Measurements from ENCODE around the gene HYKK. TPM values are rescaled to one million over a fixed set of nuclear protein-coding genes. Genes with fewer than 3 reads are reported as not detected.

HYKK gene
- total and polyA plus RNA-seq, 7 experiments from 2014 or later, result 1.4 to 10.1 (median 6.2) TPM

GRCh38 chr15:78561490-78561889 is 54.1 kb downstream of the HYKK start:
- peaks cover 0 to 37% (median 15%) of the 10 kb centered on the region in 5 donors for H3K27me3 Mint-ChIP-seq
- DNase-seq (no peak), ATAC-seq (no peak)
- H3K27ac ChIP-seq (ENCODE audit: low read depth, low read length), result no peak overlapping the region
- H3K4me3 ChIP-seq (ENCODE audit: low read length), result no peak overlapping the region
- H3K36me3 Mint-ChIP-seq, result no peaks in the 10 kb centered on the region
- H3K27me3 ChIP-seq (ENCODE audit: control insufficient read depth in 2 of 2, insufficient read depth in 2 of 2, low read length in 2 of 2), result peaks cover 0 to 6% of the 10 kb centered on the region in 2 donors
- no peak overlapping the region for H3K4me3 Mint-ChIP-seq
- H3K4me1 Mint-ChIP-seq, result peaks cover 12 to 20% (median 18%) of the 10 kb centered on the region in 7 donors
- POLR2A ChIA-PET, result interaction anchor here (0.6 kb wide), 1 partner anchor 21 kb away, joined by 3 read pairs; the partner anchor contains the start of gene PSMA4
- CTCF ChIA-PET, result no interaction called here
- peaks cover 6 to 13% of the 10 kb centered on the region in 2 donors for H3K4me1 ChIP-seq (ENCODE audit: control insufficient read depth in 2 of 2, insufficient read depth in 2 of 2, low read length in 2 of 2)
- H3K36me3 ChIP-seq (ENCODE audit: control insufficient read depth in 2 of 3, insufficient read depth in 3 of 3, low read length in 3 of 3), result no peaks in the 10 kb centered on the region
- H3K9me3 ChIP-seq (ENCODE audit: control insufficient read depth in 2 of 3, low read length in 3 of 3), result no peaks in the 10 kb centered on the region
- intact Hi-C loops (cut with micrococcal nuclease), result no loop called here
- H3K9me3 Mint-ChIP-seq, result peaks cover 0 to under 1% (median 0%) of the 10 kb centered on the region in 11 donors
- no peak overlapping the region for H3K27ac Mint-ChIP-seq

GRCh38 chr15:78563092-78563491 is 55.7 kb downstream of the HYKK start:
- H3K27ac Mint-ChIP-seq, result no peak overlapping the region
- intact Hi-C loops (cut with micrococcal nuclease), result no loop called here
- Histone ChIP-seq H3K27me3 (ENCODE audit: control insufficient read depth in 2 of 2, insufficient read depth in 2 of 2, low read length in 2 of 2) (peaks cover 0 to 6% of the 10 kb centered on the region in 2 donors), H3K4me3 (ENCODE audit: low read length) (no peak overlapping the region), H3K9me3 (ENCODE audit: control insufficient read depth in 2 of 3, low read length in 3 of 3) (no peaks in the 10 kb centered on the region), H3K4me1 (ENCODE audit: control insufficient read depth in 2 of 2, insufficient read depth in 2 of 2, low read length in 2 of 2) (peaks cover 6 to 14% of the 10 kb centered on the region in 2 donors), H3K27ac (ENCODE audit: low read depth, low read length) (no peak overlapping the region), H3K36me3 (ENCODE audit: control insufficient read depth in 2 of 3, insufficient read depth in 3 of 3, low read length in 3 of 3) (no peaks in the 10 kb centered on the region)
- ATAC-seq, result no peak
- peaks cover 0 to 2% (median 0%) of the 10 kb centered on the region in 11 donors for H3K9me3 Mint-ChIP-seq
- CTCF ChIA-PET, result interaction anchor here (0.6 kb wide), 1 partner anchor 450 kb away, joined by 5 read pairs; no protein-coding TSS in a partner anchor
- H3K4me1 Mint-ChIP-seq, result peaks cover 13 to 26% (median 20%) of the 10 kb centered on the region in 7 donors
- DNase-seq, result no peak
- H3K4me3 Mint-ChIP-seq, result peak overlapping the region in 1 of 10 donors; percentile 37
- POLR2A ChIA-PET, result no interaction called here
- H3K27me3 Mint-ChIP-seq, result peaks cover 6 to 44% (median 24%) of the 10 kb centered on the region in 5 donors
- no peaks in the 10 kb centered on the region for H3K36me3 Mint-ChIP-seq

GRCh38 chr15:78564743-78565096 is 57.3 kb downstream of the HYKK start:
- no peaks in the 10 kb centered on the region for H3K36me3 Mint-ChIP-seq
- Histone ChIP-seq H3K27ac (ENCODE audit: low read depth, low read length) (no peak overlapping the region), H3K36me3 (ENCODE audit: control insufficient read depth in 2 of 3, insufficient read depth in 3 of 3, low read length in 3 of 3) (no peaks in the 10 kb centered on the region), H3K27me3 (ENCODE audit: control insufficient read depth in 2 of 2, insufficient read depth in 2 of 2, low read length in 2 of 2) (peaks cover 0 to 6% of the 10 kb centered on the region in 2 donors), H3K9me3 (ENCODE audit: control insufficient read depth in 2 of 3, low read length in 3 of 3) (no peaks in the 10 kb centered on the region), H3K4me3 (ENCODE audit: low read length) (peak overlapping the region; percentile 61), H3K4me1 (ENCODE audit: control insufficient read depth in 2 of 2, insufficient read depth in 2 of 2, low read length in 2 of 2) (peaks cover 6 to 14% of the 10 kb centered on the region in 2 donors)
- ATAC-seq (no peak), DNase-seq (no peak)
- intact Hi-C loops (cut with micrococcal nuclease), result loop anchor here (1.0 to 2.0 kb wide), 2 partner anchors 24 kb away; partner anchors contain the start of gene PSMA4 (in 2 of the 2)
- peaks cover 6 to 40% (median 24%) of the 10 kb centered on the region in 5 donors for H3K27me3 Mint-ChIP-seq
- H3K27ac Mint-ChIP-seq, result peak overlapping the region in 4 of 9 donors; percentile 4 to 56 (median 24)
- POLR2A ChIA-PET, result interaction anchor here (2.3 kb wide), 1 partner anchor 24 kb away, joined by 10 read pairs; the partner anchor contains the start of gene PSMA4
- peak overlapping the region; percentile 63 to 94 (median 86) for H3K4me3 Mint-ChIP-seq
- CTCF ChIA-PET, result no interaction called here
- H3K4me1 Mint-ChIP-seq, result peaks cover 13 to 26% (median 20%) of the 10 kb centered on the region in 7 donors
- H3K9me3 Mint-ChIP-seq, result peaks cover 0 to 2% (median 0%) of the 10 kb centered on the region in 11 donors

- Mint-ChIP-seq H3K4me1 (peaks cover 13 to 26% (median 20%) of the 10 kb centered on the region in 7 donors), H3K4me3 (peak within 1 kb of the TSS; percentile 80 to 94 (median 88)), H3K9me3 (peaks cover 0 to 2% (median 0%) of the 10 kb centered on the region in 11 donors), H3K36me3 (no peaks in the 10 kb centered on the region), H3K27me3 (peaks cover 6 to 40% (median 24%) of the 10 kb centered on the region in 5 donors), H3K27ac (peak within 1 kb of the TSS in 8 of 9 donors; percentile 1 to 65 (median 47))
- Histone ChIP-seq H3K36me3 (ENCODE audit: control insufficient read depth in 2 of 3, insufficient read depth in 3 of 3, low read length in 3 of 3) (no peaks in the 10 kb centered on the region), H3K4me1 (ENCODE audit: control insufficient read depth in 2 of 2, insufficient read depth in 2 of 2, low read length in 2 of 2) (peaks cover 6 to 14% of the 10 kb centered on the region in 2 donors), H3K4me3 (ENCODE audit: low read length) (peak within 1 kb of the TSS; percentile 61), H3K9me3 (ENCODE audit: control insufficient read depth in 2 of 3, low read length in 3 of 3) (no peaks in the 10 kb centered on the region), H3K27ac (ENCODE audit: low read depth, low read length) (no peak within 1 kb of the TSS), H3K27me3 (ENCODE audit: control insufficient read depth in 2 of 2, insufficient read depth in 2 of 2, low read length in 2 of 2) (peaks cover 0 to 6% of the 10 kb centered on the region in 2 donors)
- ATAC-seq, result peak; percentile 74
- peak in 8 of 9 donors; percentile 4 to 72 (median 20) for DNase-seq
- intact Hi-C loops (cut with micrococcal nuclease), result loop anchor here (1.0 to 2.0 kb wide), 2 partner anchors 25 kb away; partner anchors contain the start of gene PSMA4 (in 2 of the 2)
- ChIA-PET POLR2A (interaction anchor here (2.3 kb wide), 1 partner anchor 25 kb away, joined by 10 read pairs; the partner anchor contains the start of gene PSMA4), CTCF (no interaction called here)
These were observed 57.9 kb downstream of the HYKK start, which contains the start of gene CHRNA5 for GRCh38 chr15:78565097-78565950. Gene CHRNA5, plus strand, starts transcription at chr15:78565520. Its CDS starts 200 bp downstream, at chr15:78565720.

- peak; percentile 34 for ATAC-seq
- CTCF ChIA-PET, result interaction anchor here (0.6 kb wide), 1 partner anchor 1330 kb away, joined by 3 read pairs; no protein-coding TSS in a partner anchor
- peak overlapping the region in 5 of 9 donors; percentile 19 to 65 (median 43) for H3K27ac Mint-ChIP-seq
These were observed 58.8 kb downstream of the HYKK start for GRCh38 chr15:78565951-78566774.

More at GRCh38 chr15:78565951-78566774, 58.8 kb downstream of the HYKK start:
- peaks cover 6 to 14% of the 10 kb centered on the region in 2 donors for H3K4me1 ChIP-seq (ENCODE audit: control insufficient read depth in 2 of 2, insufficient read depth in 2 of 2, low read length in 2 of 2)
- H3K27ac ChIP-seq (ENCODE audit: low read depth, low read length), result no peak overlapping the region
- POLR2A ChIA-PET, result interaction anchor here (2.3 kb wide), 1 partner anchor 26 kb away, joined by 10 read pairs; the partner anchor contains the start of gene PSMA4
- intact Hi-C loops (cut with micrococcal nuclease), result loop anchor here (1.0 to 2.0 kb wide), 2 partner anchors 25 to 26 kb away; partner anchors contain the start of gene PSMA4 (in 2 of the 2)
- H3K27me3 ChIP-seq (ENCODE audit: control insufficient read depth in 2 of 2, insufficient read depth in 2 of 2, low read length in 2 of 2), result peaks cover 0 to 6% of the 10 kb centered on the region in 2 donors
- H3K4me1 Mint-ChIP-seq, result peaks cover 13 to 26% (median 20%) of the 10 kb centered on the region in 7 donors
- H3K9me3 Mint-ChIP-seq, result peaks cover 0 to 2% (median 0%) of the 10 kb centered on the region in 11 donors
- peak overlapping the region; percentile 80 to 92 (median 86) for H3K4me3 Mint-ChIP-seq
- H3K36me3 Mint-ChIP-seq, result no peaks in the 10 kb centered on the region
- peak overlapping the region; percentile 61 for H3K4me3 ChIP-seq (ENCODE audit: low read length)
- peaks cover 6 to 40% (median 24%) of the 10 kb centered on the region in 5 donors for H3K27me3 Mint-ChIP-seq
- H3K9me3 ChIP-seq (ENCODE audit: control insufficient read depth in 2 of 3, low read length in 3 of 3), result no peaks in the 10 kb centered on the region
- H3K36me3 ChIP-seq (ENCODE audit: control insufficient read depth in 2 of 3, insufficient read depth in 3 of 3, low read length in 3 of 3), result no peaks in the 10 kb centered on the region
- DNase-seq, result peak in 3 of 9 donors; percentile 3 to 13 (median 7)
